ENCODE data around the gene SYTL3. TPM values are rescaled to one million over a fixed set of nuclear protein-coding genes. Genes with fewer than 3 reads are reported as not detected.
"Not testable (repeated sequence)": the region's sequence is repeated elsewhere in the genome, so short reads cannot be mapped to it uniquely, and the experiment has no call there.

SYTL3 gene
- total and polyA plus RNA-seq, 2 donors from 2014 or later, result 3.1 to 16.0 TPM

DNA sequence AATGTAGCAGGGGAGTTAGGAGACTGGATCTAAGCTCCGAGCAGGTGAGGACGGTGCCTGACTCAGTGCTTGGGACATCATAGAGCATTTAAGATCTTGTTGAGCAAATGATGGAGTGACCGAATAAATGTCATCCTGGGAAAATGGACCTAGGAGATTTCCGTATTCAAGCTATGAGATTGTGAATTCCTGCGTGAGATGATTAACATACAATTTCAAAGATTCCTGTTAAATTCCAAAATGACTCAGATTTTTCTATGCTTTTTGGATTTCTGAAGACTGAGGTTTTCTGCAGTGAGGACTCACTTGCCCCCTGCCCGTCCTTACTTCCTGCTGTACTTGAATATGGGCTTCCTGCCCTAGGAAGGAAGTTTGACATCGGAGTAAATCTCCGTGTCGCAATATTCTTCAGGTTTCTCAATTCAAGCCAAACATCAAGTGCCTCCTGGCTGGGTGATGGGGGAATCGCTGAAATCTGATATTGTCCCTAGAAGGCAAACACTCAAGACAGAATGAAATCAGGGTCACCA lies 5.2 kb downstream of the SYTL3 start:
- peak in 1 of 5 donors; percentile 8 for DNase-seq

DNA sequence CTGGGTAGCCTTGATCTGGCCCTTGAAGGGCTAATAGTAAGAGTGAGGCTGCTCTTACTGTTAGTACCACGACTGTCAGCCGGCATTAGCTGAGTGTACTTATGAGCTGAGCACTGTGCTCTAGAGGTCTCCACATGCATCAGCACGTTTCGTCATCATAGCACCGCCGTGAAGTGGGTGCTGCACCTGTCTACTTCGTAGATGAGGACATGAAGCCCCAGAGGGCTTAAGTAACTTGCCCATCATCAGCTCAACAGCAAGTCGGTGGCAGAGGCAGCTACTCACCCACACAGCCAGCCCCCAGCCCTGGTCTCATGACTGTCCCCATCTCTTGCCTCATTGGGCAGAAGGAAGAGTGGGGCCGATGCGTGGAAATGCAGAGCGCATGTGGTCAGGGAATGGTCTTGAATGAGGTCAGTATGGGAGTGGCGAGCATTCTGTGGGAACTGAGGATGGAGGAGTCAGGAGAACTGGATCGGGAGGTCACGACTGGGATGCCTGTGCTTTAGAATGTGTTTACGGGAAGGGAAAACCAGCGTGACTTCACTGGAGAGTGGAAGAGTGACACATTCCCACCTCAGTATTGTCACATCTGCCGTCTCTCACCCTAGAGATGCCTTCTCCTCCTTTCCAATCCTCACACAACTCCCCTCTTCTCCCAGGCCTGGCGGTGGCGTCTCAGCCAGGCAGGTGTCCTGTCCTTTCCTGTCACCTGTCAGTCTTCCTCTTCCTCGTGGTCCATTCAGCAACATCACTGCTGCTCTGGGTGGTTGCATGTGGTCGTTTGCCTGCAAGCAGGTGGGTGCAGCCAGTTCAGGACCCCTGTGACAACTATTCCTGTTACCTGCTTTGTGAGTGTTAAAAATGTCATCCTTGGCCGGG lies 6.0 kb downstream of the SYTL3 start:
- intact Hi-C loops (cut with DNase I), result no loop called here
- TF ChIP-seq, protein P1, sequence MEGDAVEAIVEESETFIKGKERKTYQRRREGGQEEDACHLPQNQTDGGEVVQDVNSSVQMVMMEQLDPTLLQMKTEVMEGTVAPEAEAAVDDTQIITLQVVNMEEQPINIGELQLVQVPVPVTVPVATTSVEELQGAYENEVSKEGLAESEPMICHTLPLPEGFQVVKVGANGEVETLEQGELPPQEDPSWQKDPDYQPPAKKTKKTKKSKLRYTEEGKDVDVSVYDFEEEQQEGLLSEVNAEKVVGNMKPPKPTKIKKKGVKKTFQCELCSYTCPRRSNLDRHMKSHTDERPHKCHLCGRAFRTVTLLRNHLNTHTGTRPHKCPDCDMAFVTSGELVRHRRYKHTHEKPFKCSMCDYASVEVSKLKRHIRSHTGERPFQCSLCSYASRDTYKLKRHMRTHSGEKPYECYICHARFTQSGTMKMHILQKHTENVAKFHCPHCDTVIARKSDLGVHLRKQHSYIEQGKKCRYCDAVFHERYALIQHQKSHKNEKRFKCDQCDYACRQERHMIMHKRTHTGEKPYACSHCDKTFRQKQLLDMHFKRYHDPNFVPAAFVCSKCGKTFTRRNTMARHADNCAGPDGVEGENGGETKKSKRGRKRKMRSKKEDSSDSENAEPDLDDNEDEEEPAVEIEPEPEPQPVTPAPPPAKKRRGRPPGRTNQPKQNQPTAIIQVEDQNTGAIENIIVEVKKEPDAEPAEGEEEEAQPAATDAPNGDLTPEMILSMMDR (IDR thresholded peaks at IDR 0.05; ENCODE audit: borderline replicate concordance, extremely low read depth, insufficient read depth), result no peak

More for the DNA sequence above, 5.2 kb downstream of the SYTL3 start:
- Histone ChIP-seq H3K36me3 (ENCODE audit: control insufficient read depth in 2 of 3, insufficient read depth in 3 of 3, low read length in 3 of 3) (no peaks in the 10 kb centered on the region), H3K9ac (ENCODE audit: low read length in 3 of 3) (no peak overlapping the region), H3K27me3 (ENCODE audit: control insufficient read depth, insufficient read depth, low read length) (no peaks in the 10 kb centered on the region), H3K9me3 (ENCODE audit: control insufficient read depth in 2 of 3, insufficient read depth in 1 of 3, low read length in 3 of 3) (no peaks in the 10 kb centered on the region), H3K4me1 (ENCODE audit: control insufficient read depth in 2 of 3, insufficient read depth in 2 of 3, low read depth in 1 of 3, low read length in 3 of 3) (peaks cover 0 to 12% (median 2%) of the 10 kb centered on the region in 3 donors), H3K27ac (ENCODE audit: low read depth in 2 of 2, low read length in 2 of 2) (peak overlapping the region in 1 of 2 donors; percentile 32), H3K4me3 (ENCODE audit: low read length in 3 of 3) (no peak overlapping the region)
- TF ChIP-seq, protein P1 (IDR thresholded peaks at IDR 0.05; ENCODE audit: borderline replicate concordance, extremely low read depth, insufficient read depth), result no peak
- FAIRE-seq, result no peak
- intact Hi-C loops (cut with DNase I), result no loop called here

DNA sequence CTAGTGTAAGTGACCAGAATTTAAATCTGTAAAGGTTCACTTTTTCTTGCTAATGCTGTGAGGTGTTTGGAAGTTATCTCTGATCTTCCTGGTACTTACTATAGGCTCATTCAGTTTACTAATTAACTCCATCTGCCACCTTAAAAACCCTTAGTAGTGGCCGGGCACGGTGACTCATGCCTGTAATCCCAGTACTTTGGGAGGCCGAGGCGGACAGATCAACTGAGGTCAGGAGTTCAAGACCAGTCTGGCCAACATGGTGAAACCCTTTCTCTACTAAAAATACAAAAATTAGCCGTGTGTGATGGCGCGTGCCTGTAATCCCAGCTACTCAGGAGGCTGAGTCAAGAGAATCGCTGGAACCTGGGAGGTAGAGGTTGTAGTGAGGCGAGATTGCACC lies 7.1 kb downstream of the SYTL3 start:
- intact Hi-C loops (cut with DNase I); H3K9me3 ChIP-seq (ENCODE audit: control insufficient read depth in 2 of 3, insufficient read depth in 1 of 3, low read length in 3 of 3); H3K36me3 ChIP-seq (ENCODE audit: control insufficient read depth in 2 of 3, insufficient read depth in 3 of 3, low read length in 3 of 3); FAIRE-seq; H3K4me3 ChIP-seq (ENCODE audit: low read length in 3 of 3); H3K27ac ChIP-seq (ENCODE audit: low read depth in 2 of 2, low read length in 2 of 2); H3K27me3 ChIP-seq (ENCODE audit: control insufficient read depth, insufficient read depth, low read length); H3K9ac ChIP-seq (ENCODE audit: low read length in 3 of 3): not testable (repeated sequence)
- peak in 1 of 5 donors; percentile 81 for DNase-seq
- H3K4me1 ChIP-seq (ENCODE audit: control insufficient read depth in 2 of 3, insufficient read depth in 2 of 3, low read depth in 1 of 3, low read length in 3 of 3), result peaks cover 0 to 12% (median 2%) of the 10 kb centered on the region in 3 donors

More for the DNA sequence above, 6.0 kb downstream of the SYTL3 start:
- H3K4me1 ChIP-seq (ENCODE audit: control insufficient read depth in 2 of 3, insufficient read depth in 2 of 3, low read depth in 1 of 3, low read length in 3 of 3), result peaks cover 0 to 12% (median 2%) of the 10 kb centered on the region in 3 donors
- no peak overlapping the region for H3K9ac ChIP-seq (ENCODE audit: low read length in 3 of 3)
- H3K36me3 ChIP-seq (ENCODE audit: control insufficient read depth in 2 of 3, insufficient read depth in 3 of 3, low read length in 3 of 3), result no peaks in the 10 kb centered on the region
- no peaks in the 10 kb centered on the region for H3K27me3 ChIP-seq (ENCODE audit: control insufficient read depth, insufficient read depth, low read length)
- FAIRE-seq (no peak), DNase-seq (peak in 1 of 5 donors; percentile 64)
- H3K27ac ChIP-seq (ENCODE audit: low read depth in 2 of 2, low read length in 2 of 2), result no peak overlapping the region
- no peaks in the 10 kb centered on the region for H3K9me3 ChIP-seq (ENCODE audit: control insufficient read depth in 2 of 3, insufficient read depth in 1 of 3, low read length in 3 of 3)
- no peak overlapping the region for H3K4me3 ChIP-seq (ENCODE audit: low read length in 3 of 3)

DNA sequence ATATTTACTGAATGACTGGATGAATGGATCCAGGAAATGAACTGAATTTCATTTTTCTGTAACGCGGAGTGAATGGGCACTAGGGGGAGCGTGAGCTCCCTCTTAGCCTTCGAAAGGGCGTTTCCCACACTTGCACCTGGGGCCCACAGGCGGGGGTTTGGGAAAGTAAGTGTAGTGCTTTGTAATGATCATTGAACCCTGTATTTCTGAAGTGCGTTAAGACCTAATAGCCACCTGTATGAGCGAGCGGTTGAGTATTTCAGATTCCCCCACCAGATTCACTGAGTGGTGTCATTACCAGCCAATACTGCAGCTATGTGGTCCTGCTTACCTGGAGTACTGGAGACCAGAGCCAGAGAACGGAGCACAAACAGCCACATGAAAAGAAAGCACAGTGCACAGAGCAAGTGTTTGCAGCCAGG lies 10.5 kb downstream of the SYTL3 start:
- FAIRE-seq, result no peak
- peaks cover 0 to 5% (median 0%) of the 10 kb centered on the region in 3 donors for H3K4me1 ChIP-seq (ENCODE audit: control insufficient read depth in 2 of 3, insufficient read depth in 2 of 3, low read depth in 1 of 3, low read length in 3 of 3)
- DNase-seq, result peak in 1 of 5 donors; percentile 20

More for the DNA sequence above, 10.5 kb downstream of the SYTL3 start:
- intact Hi-C loops (cut with DNase I), result no loop called here
- no peaks in the 10 kb centered on the region for H3K27me3 ChIP-seq (ENCODE audit: control insufficient read depth, insufficient read depth, low read length)
- TF ChIP-seq, protein P1 (IDR thresholded peaks at IDR 0.05; ENCODE audit: borderline replicate concordance, extremely low read depth, insufficient read depth), result no peak
- H3K9ac ChIP-seq (ENCODE audit: low read length in 3 of 3), result no peak overlapping the region
- H3K36me3 ChIP-seq (ENCODE audit: control insufficient read depth in 2 of 3, insufficient read depth in 3 of 3, low read length in 3 of 3), result no peaks in the 10 kb centered on the region
- H3K9me3 ChIP-seq (ENCODE audit: control insufficient read depth in 2 of 3, insufficient read depth in 1 of 3, low read length in 3 of 3), result no peaks in the 10 kb centered on the region
- no peak overlapping the region for H3K4me3 ChIP-seq (ENCODE audit: low read length in 3 of 3)
- no peak overlapping the region for H3K27ac ChIP-seq (ENCODE audit: low read depth in 2 of 2, low read length in 2 of 2)
